Activated naive CD8-positive, alpha-beta T cell (primary cell): ENCODE data around the gene ATP2A3.

ENCODE experiments used
- H3K27ac Mint-ChIP-seq: one replicate; pipeline ENCODE4 v1.8.0; 2021; ENCODE audit warnings: mixed read lengths
- H3K27me3 Mint-ChIP-seq: one replicate; pipeline ENCODE4 v1.8.0; 2021; ENCODE audit warnings: mixed read lengths
- H3K36me3 Mint-ChIP-seq: one replicate; pipeline ENCODE4 v1.8.0; 2021; ENCODE audit warnings: mixed read lengths
- H3K4me1 Mint-ChIP-seq: one replicate; pipeline ENCODE4 v1.8.0; 2021; ENCODE audit warnings: low read depth, mixed read lengths
- H3K4me3 Mint-ChIP-seq: one replicate; pipeline ENCODE4 v1.8.0; 2021; ENCODE audit warnings: mild to moderate bottlenecking, mixed read lengths
- H3K9me3 Mint-ChIP-seq: one replicate; pipeline ENCODE4 v1.8.0; 2021; ENCODE audit warnings: low read depth, mixed read lengths

ATP2A3 gene

DNA sequence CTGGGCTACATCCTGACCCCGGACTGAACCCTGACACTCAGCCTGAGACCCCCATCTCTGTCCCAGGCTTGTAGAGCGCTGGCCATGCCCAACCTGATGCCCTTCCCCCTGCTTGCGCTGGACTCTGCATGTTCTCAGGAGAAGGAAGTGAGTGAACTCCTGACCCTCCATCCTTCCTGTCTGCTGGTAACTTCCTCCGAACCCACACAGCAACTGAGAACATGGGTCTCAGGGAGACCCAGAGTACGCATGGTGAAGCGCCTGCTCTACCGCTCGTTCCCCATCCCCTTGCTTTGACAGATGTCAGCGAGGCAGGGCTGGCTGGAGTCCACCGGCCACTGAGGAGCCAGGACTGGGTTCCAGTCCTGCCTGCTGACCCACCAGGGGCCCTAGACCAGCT lies 77.5 kb downstream of the ATP2A3 start:
- no peaks in the 10 kb centered on the region for H3K9me3 Mint-ChIP-seq
- H3K27me3 Mint-ChIP-seq = no peaks in the 10 kb centered on the region
- no peaks in the 10 kb centered on the region for H3K36me3 Mint-ChIP-seq
- H3K27ac Mint-ChIP-seq = peak overlapping the region; percentile 80
- peak overlapping the region; percentile 61 for H3K4me3 Mint-ChIP-seq
- peaks cover 40% of the 10 kb centered on the region for H3K4me1 Mint-ChIP-seq

GRCh38 chr17:3885970-3886369 lies 78.3 kb downstream of the ATP2A3 start:
- Mint-ChIP-seq H3K4me1 (peaks cover 32% of the 10 kb centered on the region), H3K27me3 (no peaks in the 10 kb centered on the region), H3K36me3 (no peaks in the 10 kb centered on the region), H3K27ac (no peak overlapping the region), H3K4me3 (no peak overlapping the region), H3K9me3 (no peaks in the 10 kb centered on the region)

DNA sequence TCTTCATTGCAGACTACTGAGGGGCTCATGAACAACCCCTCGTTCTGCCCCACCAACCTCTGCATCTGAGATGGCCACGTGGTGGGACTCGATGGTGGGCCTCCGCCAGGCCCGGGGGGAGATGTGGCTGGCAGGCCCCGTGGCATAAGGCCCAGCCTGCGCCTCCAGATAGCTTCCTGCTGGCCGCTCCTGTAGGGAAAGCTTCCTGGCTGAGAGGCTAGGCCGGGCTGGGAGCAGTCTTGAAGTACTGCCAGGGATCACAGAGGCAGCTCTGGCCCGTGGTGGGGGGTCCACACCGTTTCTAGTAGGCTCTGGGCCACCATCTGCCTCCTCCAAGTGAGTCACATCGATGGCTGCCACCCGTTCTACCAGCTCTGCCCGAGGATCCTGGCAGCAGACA lies 79.0 kb downstream of the ATP2A3 start:
- no peaks in the 10 kb centered on the region for H3K36me3 Mint-ChIP-seq
- no peak overlapping the region for H3K4me3 Mint-ChIP-seq
- H3K9me3 Mint-ChIP-seq = no peaks in the 10 kb centered on the region
- H3K27me3 Mint-ChIP-seq = no peaks in the 10 kb centered on the region
- no peak overlapping the region for H3K27ac Mint-ChIP-seq
- H3K4me1 Mint-ChIP-seq = peaks cover 26% of the 10 kb centered on the region

DNA sequence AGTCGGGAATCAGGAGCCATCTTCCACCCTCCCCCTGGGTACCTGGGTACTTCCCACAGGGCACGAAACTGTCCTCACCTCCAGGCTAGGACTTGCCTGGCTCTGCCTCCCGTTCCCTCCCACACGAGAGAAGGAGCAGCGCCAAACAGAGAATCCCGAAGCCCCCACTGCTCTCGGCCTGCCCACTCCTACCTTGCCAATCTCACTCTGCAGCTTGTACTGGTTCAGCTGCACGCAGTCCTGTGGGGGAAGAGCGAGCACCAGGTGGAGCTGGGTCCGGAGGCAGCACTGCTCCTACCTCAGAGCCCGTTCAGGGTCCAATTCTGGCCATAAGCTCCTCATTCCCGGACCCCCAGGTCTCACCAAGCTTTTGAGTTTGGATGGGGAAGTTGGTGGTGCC lies 80.0 kb downstream of the ATP2A3 start:
- Mint-ChIP-seq H3K4me1 (peaks cover 24% of the 10 kb centered on the region), H3K4me3 (no peak overlapping the region), H3K36me3 (peaks cover 2% of the 10 kb centered on the region), H3K27ac (no peak overlapping the region), H3K27me3 (no peaks in the 10 kb centered on the region), H3K9me3 (no peaks in the 10 kb centered on the region)

DNA sequence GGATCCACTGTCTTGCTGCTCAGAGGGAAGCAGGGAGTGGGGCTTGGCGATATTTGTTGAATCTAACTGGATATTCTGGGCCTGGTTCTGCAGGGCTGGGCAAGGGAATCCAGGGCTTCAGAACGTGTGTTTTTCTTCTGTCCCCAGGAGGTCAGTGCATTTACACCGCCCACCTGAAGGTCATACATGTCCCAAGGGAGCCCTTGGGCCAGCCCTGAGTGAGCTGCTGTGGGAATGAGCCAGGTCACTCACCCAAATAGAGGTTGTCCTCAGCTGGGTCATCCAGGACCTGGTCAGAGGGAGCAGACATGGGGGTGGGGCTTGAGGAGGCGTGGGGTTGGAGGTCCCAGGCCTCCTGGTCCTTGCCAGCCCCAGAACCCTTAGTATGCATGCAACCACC lies 82.0 kb downstream of the ATP2A3 start:
- H3K4me3 Mint-ChIP-seq = no peak overlapping the region
- H3K27me3 Mint-ChIP-seq = no peaks in the 10 kb centered on the region
- H3K9me3 Mint-ChIP-seq = no peaks in the 10 kb centered on the region
- H3K27ac Mint-ChIP-seq = no peak overlapping the region
- H3K4me1 Mint-ChIP-seq = peaks cover 13% of the 10 kb centered on the region
- H3K36me3 Mint-ChIP-seq = peaks cover 2% of the 10 kb centered on the region

DNA sequence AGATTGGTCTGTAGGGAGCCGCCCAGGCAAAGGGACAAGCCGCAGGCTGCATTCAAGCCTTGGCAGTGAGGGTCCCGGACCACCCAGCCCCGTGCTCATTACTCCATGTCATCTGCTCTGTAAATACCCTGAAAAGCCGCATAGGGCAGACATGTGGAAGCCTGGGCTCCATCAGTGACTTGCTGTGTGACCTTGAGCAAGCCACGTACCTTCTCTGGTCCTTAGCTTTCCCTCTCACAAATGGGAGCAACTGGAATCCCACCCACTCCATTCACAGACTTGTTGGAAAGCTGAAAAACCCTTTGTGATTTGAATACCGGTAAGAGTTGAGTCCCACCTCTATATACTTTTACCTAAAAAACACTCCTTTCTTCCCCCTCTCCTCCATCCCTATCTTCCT lies 83.3 kb downstream of the ATP2A3 start:
- no peaks in the 10 kb centered on the region for H3K9me3 Mint-ChIP-seq
- H3K4me1 Mint-ChIP-seq = peaks cover under 1% of the 10 kb centered on the region
- H3K27me3 Mint-ChIP-seq = no peaks in the 10 kb centered on the region
- no peak overlapping the region for H3K27ac Mint-ChIP-seq
- no peak overlapping the region for H3K4me3 Mint-ChIP-seq
- peaks cover 2% of the 10 kb centered on the region for H3K36me3 Mint-ChIP-seq

DNA sequence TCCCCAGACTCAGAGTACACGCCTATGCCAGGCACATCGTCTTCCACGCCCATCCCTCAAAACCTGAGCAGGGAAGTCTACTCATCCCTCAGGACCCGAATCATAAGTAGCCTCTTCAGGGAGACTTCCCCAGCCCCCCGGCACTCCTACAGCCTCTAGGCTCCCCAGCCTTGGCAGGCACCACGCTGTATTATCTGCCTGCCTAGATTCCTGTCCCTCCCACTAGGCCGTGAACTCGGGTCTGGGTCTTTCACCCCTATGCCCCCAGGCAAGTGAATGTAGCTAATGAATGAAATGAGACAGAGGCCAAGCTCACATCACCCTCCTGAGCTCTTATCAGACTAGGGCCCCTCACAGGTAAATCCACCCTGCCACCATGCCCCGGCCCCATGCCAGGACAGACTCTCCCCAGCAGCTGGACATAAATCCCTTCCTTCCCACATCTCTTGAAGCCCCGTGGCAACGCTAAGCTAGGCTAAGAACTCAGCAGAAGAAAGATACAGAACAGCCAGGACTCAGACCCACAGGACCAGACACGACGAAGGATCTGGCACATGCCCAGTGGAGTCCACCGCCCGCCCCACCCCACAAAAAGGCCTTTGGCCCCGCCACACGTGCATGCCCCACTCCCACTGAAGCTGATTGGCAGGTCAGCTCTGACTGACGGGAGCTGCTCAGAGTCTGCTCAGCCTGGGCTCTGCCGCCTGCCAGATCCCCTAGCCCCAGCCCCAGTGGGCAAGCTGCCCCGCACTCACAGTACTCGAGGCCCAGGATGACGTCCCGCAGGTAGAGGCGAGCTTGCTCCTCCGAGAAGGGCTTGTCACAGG lies 84.4 kb downstream of the ATP2A3 start:
- Mint-ChIP-seq H3K27ac (no peak overlapping the region), H3K36me3 (peaks cover 2% of the 10 kb centered on the region), H3K9me3 (no peaks in the 10 kb centered on the region)

DNA sequence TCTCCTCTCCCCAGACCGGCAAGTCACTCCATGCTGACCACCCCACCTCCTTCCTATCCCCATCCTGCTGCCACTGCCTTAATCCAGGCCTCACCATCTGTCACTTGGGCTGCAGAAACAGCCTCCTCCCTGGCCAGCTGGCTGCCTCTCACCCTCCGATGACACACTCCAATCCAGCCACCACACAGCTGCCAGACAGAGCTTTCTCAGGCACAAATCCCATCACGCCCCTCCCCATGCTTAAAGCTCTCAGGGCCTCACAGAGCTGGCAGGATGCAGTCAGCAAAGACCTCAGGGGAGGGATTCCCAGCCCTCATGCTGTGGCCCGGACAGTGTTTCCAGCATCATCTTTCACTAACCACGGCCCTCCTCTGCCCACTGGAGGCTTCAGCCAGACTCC lies 85.1 kb downstream of the ATP2A3 start:
- Mint-ChIP-seq H3K4me3 (no peak overlapping the region), H3K4me1 (no peaks in the 10 kb centered on the region), H3K27me3 (no peaks in the 10 kb centered on the region), H3K36me3 (peaks cover 2% of the 10 kb centered on the region), H3K27ac (no peak overlapping the region), H3K9me3 (no peaks in the 10 kb centered on the region)

More for the DNA sequence above, 84.4 kb downstream of the ATP2A3 start:
- Mint-ChIP-seq H3K27me3 (no peaks in the 10 kb centered on the region), H3K4me3 (no peak overlapping the region), H3K4me1 (no peaks in the 10 kb centered on the region)

GRCh38 chr17:3877220-3877619 lies 87.0 kb downstream of the ATP2A3 start:
- Mint-ChIP-seq H3K4me1 (no peaks in the 10 kb centered on the region), H3K36me3 (peaks cover 5% of the 10 kb centered on the region), H3K9me3 (no peaks in the 10 kb centered on the region), H3K27me3 (no peaks in the 10 kb centered on the region), H3K27ac (no peak overlapping the region), H3K4me3 (no peak overlapping the region)

DNA sequence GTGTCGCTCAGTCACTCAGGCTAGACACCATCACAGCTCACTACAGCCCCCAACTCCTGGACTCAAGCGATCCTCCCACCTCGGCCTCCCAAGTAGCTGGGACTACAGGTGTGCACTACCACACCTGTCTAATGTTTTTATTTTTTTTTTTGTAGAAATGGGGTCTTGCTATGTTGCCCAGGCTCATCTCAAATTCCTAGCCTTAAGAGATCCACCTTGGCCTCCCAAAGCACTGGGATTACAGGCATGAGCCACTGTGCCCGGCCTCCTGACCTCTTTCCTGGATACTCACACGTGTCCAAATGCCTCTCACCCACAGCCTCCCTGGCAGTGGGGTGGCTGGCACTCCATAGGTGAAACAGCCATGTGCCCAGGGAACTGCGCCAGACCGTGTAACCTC lies 88.9 kb downstream of the ATP2A3 start:
- Mint-ChIP-seq H3K9me3 (no peaks in the 10 kb centered on the region), H3K27me3 (no peaks in the 10 kb centered on the region), H3K4me3 (no peak overlapping the region), H3K27ac (no peak overlapping the region), H3K4me1 (peaks cover 7% of the 10 kb centered on the region), H3K36me3 (peaks cover 5% of the 10 kb centered on the region)
